ENCODE measurements around the gene COG4.

Gene COG4

GRCh38 chr16:70432723-70433457 lies 90.5 kb downstream of the COG4 start:
- H3K27me3 Mint-ChIP-seq (ENCODE audit: low read depth), result no peaks in the 10 kb centered on the region
- DNase-seq (ENCODE audit: low spot score), result no peak
- no peak overlapping the region for H3K27ac Mint-ChIP-seq
- peaks cover 47% of the 10 kb centered on the region for H3K4me1 Mint-ChIP-seq (ENCODE audit: low read depth)
- peaks cover 7% of the 10 kb centered on the region for H3K36me3 Mint-ChIP-seq (ENCODE audit: low read depth)
- no peaks in the 10 kb centered on the region for H3K9me3 Mint-ChIP-seq
- H3K4me3 Mint-ChIP-seq, result no peak overlapping the region

- no peak for DNase-seq (ENCODE audit: low spot score)
- peaks cover 46% of the 10 kb centered on the region for H3K4me1 Mint-ChIP-seq (ENCODE audit: low read depth)
- H3K9me3 Mint-ChIP-seq, result no peaks in the 10 kb centered on the region
- no peaks in the 10 kb centered on the region for H3K27me3 Mint-ChIP-seq (ENCODE audit: low read depth)
- peaks cover 8% of the 10 kb centered on the region for H3K36me3 Mint-ChIP-seq (ENCODE audit: low read depth)
- H3K4me3 Mint-ChIP-seq, result no peak overlapping the region
- no peak overlapping the region for H3K27ac Mint-ChIP-seq
These were observed 91.0 kb downstream of the COG4 start for GRCh38 chr16:70432356-70432722.

- H3K27me3 Mint-ChIP-seq (ENCODE audit: low read depth), result no peaks in the 10 kb centered on the region
- peak overlapping the region; percentile 75 for H3K4me3 Mint-ChIP-seq
- peaks cover 8% of the 10 kb centered on the region for H3K36me3 Mint-ChIP-seq (ENCODE audit: low read depth)
These were observed 92.5 kb downstream of the COG4 start for GRCh38 chr16:70430667-70431536.

More at GRCh38 chr16:70430667-70431536, 92.5 kb downstream of the COG4 start:
- no peaks in the 10 kb centered on the region for H3K9me3 Mint-ChIP-seq
- H3K4me1 Mint-ChIP-seq (ENCODE audit: low read depth), result peaks cover 37% of the 10 kb centered on the region
- DNase-seq (ENCODE audit: low spot score), result peak; percentile 55
- peak overlapping the region; percentile 92 for H3K27ac Mint-ChIP-seq

Measured in T-helper 2 cell treated with Interferon-gamma antibody and Interleukin-4, amounts not matched to agents 5 μg/mL and 100 μg/mL, for 36 hours (primary cell).